ENCODE data around the gene USP31. TPM values are rescaled to one million over a fixed set of nuclear protein-coding genes. Genes with fewer than 3 reads are reported as not detected.

The USP31 gene
- total and polyA plus RNA-seq, 2 of the 13 experiments (the other 11 are each of a cell fraction or from before 2014, with no cell fraction given): 22.5 to 23.3 TPM

DNA sequence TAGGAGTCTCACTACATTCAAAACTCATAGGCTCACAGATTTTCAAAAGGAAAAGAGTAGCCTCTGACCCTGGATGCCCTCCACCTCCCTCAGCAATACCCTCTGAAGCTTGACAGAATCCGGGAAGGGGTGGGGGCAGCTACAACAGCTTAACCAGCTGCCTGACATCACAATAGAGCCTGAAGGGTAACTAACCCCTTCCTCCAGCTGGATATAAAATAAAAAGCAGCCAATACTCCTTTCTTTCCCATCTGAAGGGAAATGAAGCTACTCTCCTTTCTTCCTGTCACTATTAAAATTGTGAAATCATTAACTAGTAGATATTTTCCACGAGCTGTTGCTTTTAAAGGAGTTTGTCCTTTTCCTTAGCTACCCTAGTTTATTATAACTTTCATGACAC lies 24.0 kb downstream of the USP31 start:
- in situ Hi-C loops (cut with HindIII; ENCODE audit: extremely low pct_ligation_motif_present, low pct_unique_long_range_greater_than_20kb): no loop called here
- no peaks in the 10 kb centered on the region for H3K9me3 ChIP-seq (ENCODE audit: low read length)
- 76% methylated on average over 2 of the region's 2 CpGs for WGBS (ENCODE audit: low lambda C conversion rate)
- H3K27me3 ChIP-seq (ENCODE audit: control insufficient read depth in 1 of 2, insufficient read depth in 2 of 2, low read length in 2 of 2): no peaks in the 10 kb centered on the region
- H3K4me1 ChIP-seq (ENCODE audit: insufficient read depth, low read length): peaks cover 40% of the 10 kb centered on the region
- no peak for ATAC-seq
- TF ChIP-seq YEATS2 (CRISPR knock-in tag; IDR thresholded peaks at IDR 0.05; ENCODE audit: borderline replicate concordance): no peak
- TF ChIP-seq CREB1 (IDR thresholded peaks at IDR 0.05): no peak
- 0 out of 2 replicates have a peak, but pooled peaks have one; percentile 16 for TF ChIP-seq CREB1 (CRISPR knock-in tag; IDR thresholded peaks at IDR 0.05)
- TF ChIP-seq, protein P1, sequence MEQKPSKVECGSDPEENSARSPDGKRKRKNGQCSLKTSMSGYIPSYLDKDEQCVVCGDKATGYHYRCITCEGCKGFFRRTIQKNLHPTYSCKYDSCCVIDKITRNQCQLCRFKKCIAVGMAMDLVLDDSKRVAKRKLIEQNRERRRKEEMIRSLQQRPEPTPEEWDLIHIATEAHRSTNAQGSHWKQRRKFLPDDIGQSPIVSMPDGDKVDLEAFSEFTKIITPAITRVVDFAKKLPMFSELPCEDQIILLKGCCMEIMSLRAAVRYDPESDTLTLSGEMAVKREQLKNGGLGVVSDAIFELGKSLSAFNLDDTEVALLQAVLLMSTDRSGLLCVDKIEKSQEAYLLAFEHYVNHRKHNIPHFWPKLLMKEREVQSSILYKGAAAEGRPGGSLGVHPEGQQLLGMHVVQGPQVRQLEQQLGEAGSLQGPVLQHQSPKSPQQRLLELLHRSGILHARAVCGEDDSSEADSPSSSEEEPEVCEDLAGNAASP (CRISPR knock-in tag; IDR thresholded peaks at IDR 0.05; ENCODE audit: borderline replicate concordance): peak; percentile 46; the same call in 1 of the 2 replicates
- H4K20me1 ChIP-seq (ENCODE audit: insufficient read depth, low read length): peaks cover 11% of the 10 kb centered on the region
- H3K27ac ChIP-seq (ENCODE audit: extremely low read length, insufficient read depth, low read length): no peak overlapping the region
- no TSS peak for BruUV-seq (replicated peaks)
- H3K4me3 ChIP-seq (replicated peaks in 1 of 3; ENCODE audit: insufficient read depth in 1 of 3, low read depth in 2 of 3, low read length in 3 of 3): no peak overlapping the region
- ChIA-PET CTCF (ENCODE audit: low intra/inter-chr PET ratio, low total read pairs) (no interaction called here), POLR2A (interaction anchor here (1.4 kb wide), 2 partner anchors 16 to 24 kb away, joined by 3 read pairs; partner anchors contain the start of gene USP31)
- no peak for DNase-seq (ENCODE audit: low spot score)
- no peak overlapping the region for H3K9ac ChIP-seq (ENCODE audit: insufficient read depth, low read depth, low read length)
- FAIRE-seq: no peak
- no peaks in the 10 kb centered on the region for H3K36me3 ChIP-seq (replicated peaks in 1 of 2; ENCODE audit: control insufficient read depth in 1 of 2, insufficient read depth in 2 of 2, low read length in 2 of 2)
- intact Hi-C loops (cut with micrococcal nuclease; ENCODE audit: unreplicated experiment): no loop called here
- no peak overlapping the region for H2AFZ ChIP-seq (ENCODE audit: low read length)
- peaks cover 95% of the 10 kb centered on the region for H3K79me2 ChIP-seq (ENCODE audit: insufficient read depth, low read length)
- no peak overlapping the region for H3K4me2 ChIP-seq (ENCODE audit: low read depth, low read length)

DNA sequence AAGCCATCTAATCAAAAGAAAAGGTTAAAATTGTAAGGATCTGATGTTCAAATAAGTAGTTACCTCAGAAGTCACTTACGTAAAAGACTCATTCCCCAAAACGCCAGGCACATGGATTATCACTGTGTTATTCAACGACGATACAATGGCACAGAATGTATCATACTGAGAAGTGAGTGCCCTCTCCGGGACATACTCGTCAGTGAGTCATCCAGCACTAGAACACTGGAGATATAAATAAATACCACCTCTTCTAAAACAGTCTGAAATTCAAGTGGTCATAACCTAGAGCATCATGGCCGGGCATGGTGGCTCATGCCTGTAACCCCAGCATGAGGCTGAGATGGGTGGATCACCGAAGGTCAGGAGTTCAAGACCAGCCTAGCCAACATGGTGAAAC lies 24.9 kb downstream of the USP31 start:
- Histone ChIP-seq H3K9me3 (ENCODE audit: low read length) (no peaks in the 10 kb centered on the region), H3K27me3 (ENCODE audit: control insufficient read depth in 1 of 2, insufficient read depth in 2 of 2, low read length in 2 of 2) (no peaks in the 10 kb centered on the region), H3K9ac (ENCODE audit: insufficient read depth, low read depth, low read length) (no peak overlapping the region), H3K4me3 (replicated peaks in 1 of 3; ENCODE audit: insufficient read depth in 1 of 3, low read depth in 2 of 3, low read length in 3 of 3) (no peak overlapping the region), H2AFZ (ENCODE audit: low read length) (no peak overlapping the region), H4K20me1 (ENCODE audit: insufficient read depth, low read length) (peaks cover 18% of the 10 kb centered on the region), H3K79me2 (ENCODE audit: insufficient read depth, low read length) (peaks cover 95% of the 10 kb centered on the region), H3K4me2 (ENCODE audit: low read depth, low read length) (no peak overlapping the region), H3K36me3 (replicated peaks in 1 of 2; ENCODE audit: control insufficient read depth in 1 of 2, insufficient read depth in 2 of 2, low read length in 2 of 2) (no peaks in the 10 kb centered on the region; a peak in 1 of 5 replicates), H3K27ac (ENCODE audit: extremely low read length, insufficient read depth, low read length) (no peak overlapping the region), H3K4me1 (ENCODE audit: insufficient read depth, low read length) (peaks cover 36% of the 10 kb centered on the region)
- intact Hi-C loops (cut with micrococcal nuclease; ENCODE audit: unreplicated experiment) (no loop called here), in situ Hi-C loops (cut with HindIII; ENCODE audit: extremely low pct_ligation_motif_present, low pct_unique_long_range_greater_than_20kb) (no loop called here)
- ATAC-seq (no peak), DNase-seq (ENCODE audit: low spot score) (no peak), FAIRE-seq (no peak)
- POLR2A ChIA-PET: no interaction called here
- no TSS peak for BruUV-seq (replicated peaks)
- CTCF ChIA-PET (ENCODE audit: low intra/inter-chr PET ratio, low total read pairs): no interaction called here
- WGBS (ENCODE audit: low lambda C conversion rate): over 99% methylated on average over 8 of the region's 8 CpGs
- TF ChIP-seq RFXAP (CRISPR knock-in tag; IDR thresholded peaks at IDR 0.05; ENCODE audit: borderline replicate concordance) (no peak), NAIF1 (CRISPR knock-in tag; IDR thresholded peaks at IDR 0.05; ENCODE audit: borderline replicate concordance) (no peak)

Measured in HepG2 (cell line).